DND-41 (cell line): ENCODE results near the gene SURF6.
A peak's percentile ranks its signal among the peaks of the same experiment; 100 is the strongest.

ENCODE experiments used
- ATAC-seq: fragments of 200-7000 bp; cut with Tn5 transposase; 3 replicates; pipeline ENCODE4 v1.9.1; 2021; ENCODE audit warnings: low read depth; ENCODE audit not compliant: insufficient read depth
- DNase-seq: peaks from one replicate; pipeline ENCODE4 v3.0.0-alpha.2; 2020
- H2AFZ ChIP-seq: 2 replicates; pipeline ENCODE4 v1.6.0; 2012; ENCODE audit warnings: low read depth, low read length
- H3K27ac ChIP-seq: 2 replicates; pipeline ENCODE4 v1.5.1; 2012; ENCODE audit warnings: low read length, inconsistent platforms
- H3K27me3 ChIP-seq: fragments of 200-600 bp; sonication (generic); 2 replicates; pipeline ENCODE4 v1.6.0; 2012; ENCODE audit warnings: low read length, mild to moderate bottlenecking, inconsistent platforms; ENCODE audit not compliant: insufficient read depth, poor library complexity
- H3K36me3 ChIP-seq: 2 replicates; pipeline ENCODE4 v1.5.1; 2012; ENCODE audit warnings: low read length, inconsistent platforms; ENCODE audit not compliant: insufficient read depth
- H3K4me1 ChIP-seq: 2 replicates; pipeline ENCODE4 v1.5.1; 2012; ENCODE audit warnings: mild to moderate bottlenecking, low read length; ENCODE audit not compliant: insufficient read depth
- H3K4me2 ChIP-seq: 2 replicates; pipeline ENCODE4 v1.6.0; 2012; ENCODE audit warnings: mild to moderate bottlenecking, moderate library complexity, low read length, inconsistent platforms; ENCODE audit not compliant: insufficient read depth
- H3K4me3 ChIP-seq, 2 experiments: fragments of 200-600 bp in 1 of 2; shearing (Covaris generic) in 1 of 2; 2 replicates each; pipeline ENCODE4 v1.5.1; 2012 to 2016; ENCODE audit warnings: inconsistent platforms in 2 of 2, low read length in 2 of 2, mild to moderate bottlenecking in 2 of 2, low read depth in 1 of 2, moderate library complexity in 1 of 2
- H3K79me2 ChIP-seq: 2 replicates; pipeline ENCODE4 v1.6.0; 2012; ENCODE audit warnings: low read length, inconsistent platforms; ENCODE audit not compliant: insufficient read depth
- H3K9ac ChIP-seq: 2 replicates; pipeline ENCODE4 v1.6.0; 2012; ENCODE audit warnings: low read depth, mild to moderate bottlenecking, inconsistent platforms, low read length, moderate library complexity
- H3K9me3 ChIP-seq: 2 replicates; pipeline ENCODE4 v1.5.1; 2012; ENCODE audit warnings: low read length, moderate library complexity, mild to moderate bottlenecking, inconsistent platforms; ENCODE audit not compliant: insufficient read depth, severe bottlenecking
- H4K20me1 ChIP-seq: 2 replicates; pipeline ENCODE4 v1.6.0; 2012; ENCODE audit warnings: low read length; ENCODE audit not compliant: insufficient read depth
- CTCF ChIP-seq: IDR thresholded peaks from 2 replicates; pipeline ENCODE4 v1.5.1; 2012; ENCODE audit warnings: borderline replicate concordance, low read length, moderate library complexity, mild to moderate bottlenecking; ENCODE audit not compliant: poor library complexity, severe bottlenecking; ENCODE audit errors: extremely low read depth
- EZH2 ChIP-seq: IDR thresholded peaks from 3 replicates; pipeline ENCODE4 v1.6.1; 2012; ENCODE audit warnings: borderline replicate concordance, low read depth, mild to moderate bottlenecking, moderate library complexity, low read length, inconsistent platforms; ENCODE audit not compliant: severe bottlenecking

The SURF6 gene

DNA sequence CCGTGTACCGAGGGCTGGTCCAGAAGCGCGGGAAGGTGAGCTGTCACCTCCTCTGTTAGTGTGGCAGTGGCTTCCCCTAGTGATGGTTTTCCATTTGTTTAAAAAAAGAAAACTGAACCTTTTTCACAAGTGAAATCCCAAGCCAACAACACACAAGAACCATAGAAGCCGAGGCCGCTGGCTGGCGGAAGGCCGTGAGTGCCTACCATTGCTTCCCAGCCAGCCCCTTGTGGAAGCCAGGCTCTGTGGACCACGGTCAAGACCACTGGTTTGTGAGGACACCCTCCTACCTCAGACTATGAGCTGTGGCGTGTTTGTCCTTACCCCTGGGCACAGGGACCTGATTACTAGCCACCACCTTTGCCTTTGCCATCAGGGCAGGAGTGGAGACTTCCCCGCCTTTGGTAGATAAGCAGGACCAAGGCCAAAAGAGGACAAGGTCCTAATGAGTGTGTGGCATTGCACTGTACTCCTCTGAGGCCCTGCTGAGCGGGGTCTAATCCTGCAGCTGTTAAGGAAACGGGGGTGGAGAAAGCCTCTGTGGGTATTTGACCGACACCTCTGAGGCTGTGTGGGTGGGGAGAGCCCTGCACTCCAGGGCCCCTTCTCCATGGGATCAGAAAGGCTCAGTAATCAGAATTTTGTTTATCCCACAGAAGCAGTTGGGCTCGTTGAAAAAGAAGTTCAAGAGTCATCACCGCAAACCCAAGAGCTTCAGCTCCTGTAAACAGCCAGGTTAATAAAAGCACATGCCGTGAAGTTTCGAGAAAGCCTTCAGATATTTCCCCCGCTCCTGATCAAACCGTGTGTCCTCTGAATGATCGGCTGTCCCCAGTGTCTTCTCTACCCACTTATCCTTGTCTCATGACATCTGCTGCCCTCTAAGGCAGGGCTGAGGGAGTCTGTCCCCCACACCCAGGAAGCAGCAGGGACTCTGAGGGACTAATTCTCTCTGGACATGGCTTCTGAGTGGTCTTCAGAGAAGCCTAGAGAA is 24.7 kb upstream of the SURF6 start:
- H3K27ac ChIP-seq = no peak overlapping the region
- TF ChIP-seq CTCF (no peak), EZH2 (no peak)
- H3K9me3 ChIP-seq = no peaks in the 10 kb centered on the region
- no peak overlapping the region for H3K4me2 ChIP-seq
- no peaks in the 10 kb centered on the region for H3K27me3 ChIP-seq
- peaks cover 23% of the 10 kb centered on the region for H4K20me1 ChIP-seq
- no peak overlapping the region for H2AFZ ChIP-seq
- DNase-seq (no peak), ATAC-seq (no peak)
- H3K4me1 ChIP-seq = peaks cover 21% of the 10 kb centered on the region
- no peak overlapping the region for H3K9ac ChIP-seq
- no peak overlapping the region for H3K4me3 ChIP-seq
- peaks cover 69% of the 10 kb centered on the region for H3K36me3 ChIP-seq
- H3K79me2 ChIP-seq = peaks cover 26% of the 10 kb centered on the region

DNA sequence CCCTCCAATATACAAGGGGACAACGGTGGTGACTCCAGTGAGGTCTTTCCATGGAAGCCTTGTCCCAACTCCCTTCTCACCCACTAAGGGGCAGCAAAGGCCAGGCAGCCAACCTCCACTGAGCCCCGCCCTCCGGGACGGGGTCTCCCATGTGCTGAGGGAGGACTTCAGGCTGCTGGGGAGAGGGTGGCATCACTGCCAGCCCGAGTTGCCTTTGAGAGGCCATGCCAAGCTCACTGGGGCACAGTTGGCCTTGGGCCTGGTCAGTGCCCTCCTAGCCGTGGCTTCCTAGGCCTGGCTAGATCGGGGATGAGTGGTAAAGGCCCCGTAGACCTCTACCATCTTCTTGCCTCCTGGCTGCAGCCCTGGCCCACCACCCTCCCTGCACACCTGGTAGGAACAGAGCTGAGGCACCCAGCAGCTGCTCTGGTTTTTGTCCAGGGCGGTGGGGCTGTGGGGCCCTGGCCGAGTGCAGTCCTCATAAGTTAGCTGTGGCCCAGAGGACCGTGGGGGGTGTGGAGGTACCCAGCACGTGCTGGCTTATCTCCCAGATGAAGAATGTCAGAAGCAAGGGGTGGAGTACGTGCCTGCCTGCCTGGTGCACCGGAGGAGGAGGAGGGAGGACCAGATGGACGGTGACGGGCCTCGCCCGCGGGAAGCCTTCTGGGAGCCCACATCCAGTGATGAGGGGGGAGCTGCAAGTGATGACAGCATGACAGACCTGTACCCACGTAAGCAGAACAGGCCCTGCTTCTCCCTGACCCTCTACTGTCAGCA is 23.6 kb upstream of the SURF6 start:
- Histone ChIP-seq H3K27ac (no peak overlapping the region), H4K20me1 (peaks cover 19% of the 10 kb centered on the region), H3K4me2 (no peak overlapping the region; the same call in 1 of the 2 replicates), H3K4me3 (no peak overlapping the region), H3K27me3 (no peaks in the 10 kb centered on the region), H3K4me1 (peaks cover 32% of the 10 kb centered on the region), H3K9me3 (no peaks in the 10 kb centered on the region), H3K79me2 (peaks cover 35% of the 10 kb centered on the region), H2AFZ (no peak overlapping the region), H3K36me3 (peaks cover 58% of the 10 kb centered on the region), H3K9ac (no peak overlapping the region)
- no peak for DNase-seq
- no peak for ATAC-seq
- TF ChIP-seq EZH2 (no peak), CTCF (peak; percentile 30)

GRCh38 chr9:133357656-133358055 is 21.7 kb upstream of the SURF6 start:
- Histone ChIP-seq H3K27ac (no peak overlapping the region), H2AFZ (no peak overlapping the region), H3K79me2 (peaks cover 35% of the 10 kb centered on the region), H3K36me3 (peaks cover 52% of the 10 kb centered on the region), H3K4me2 (peak overlapping the region; percentile 87), H4K20me1 (peaks cover 17% of the 10 kb centered on the region; the same call in 1 of the 2 replicates), H3K9me3 (no peaks in the 10 kb centered on the region), H3K27me3 (no peaks in the 10 kb centered on the region), H3K4me1 (peaks cover 37% of the 10 kb centered on the region), H3K9ac (peak overlapping the region; percentile 63; the same call in 1 of the 2 replicates), H3K4me3 (peak overlapping the region in 1 of 2 experiments; percentile 91; a peak in 2 of 4 replicates)
- no peak for DNase-seq
- ATAC-seq = no peak
- TF ChIP-seq EZH2 (no peak), CTCF (no peak)
